DOHH2 (cell line): Measurements from ENCODE around the gene AR.

Source experiments
- H3F3A ChIP-seq: fragments of 200-600 bp; sonication (generic), shearing (Covaris generic); 2 replicates; pipeline ENCODE4 v1.6.0; 2016; ENCODE audit warnings: antibody characterized with exemption, mild to moderate bottlenecking; ENCODE audit not compliant: control insufficient read depth, insufficient read depth
- H3K27ac ChIP-seq: fragments of 200-600 bp; sonication (generic); 2 replicates; pipeline ENCODE4 v1.5.1; 2014; ENCODE audit warnings: low read depth, mild to moderate bottlenecking, low read length, moderate library complexity
- H3K27me3 ChIP-seq: fragments of 200-600 bp; sonication (generic); 2 replicates; pipeline ENCODE4 v1.6.1; 2014; ENCODE audit warnings: mild to moderate bottlenecking, low read length, mixed read lengths; ENCODE audit not compliant: control insufficient read depth
- H3K36me3 ChIP-seq: fragments of 200-600 bp; sonication (generic); 2 replicates; pipeline ENCODE4 v1.6.1; 2014; ENCODE audit warnings: mild to moderate bottlenecking, low read length, moderate library complexity, mixed read lengths; ENCODE audit not compliant: control insufficient read depth
- H3K4me1 ChIP-seq: fragments of 200-600 bp; sonication (generic); 2 replicates; pipeline ENCODE4 v1.6.1; 2014; ENCODE audit warnings: mild to moderate bottlenecking, low read length, mixed read lengths; ENCODE audit not compliant: control insufficient read depth
- H3K4me2 ChIP-seq: fragments of 200-600 bp; sonication (generic); 2 replicates; pipeline ENCODE4 v1.6.0; 2014; ENCODE audit warnings: mild to moderate bottlenecking, low read length, moderate library complexity
- H3K4me3 ChIP-seq: fragments of 200-600 bp; sonication (generic); 2 replicates; pipeline ENCODE4 v1.5.1; 2014; ENCODE audit warnings: mild to moderate bottlenecking, low read length, mixed read lengths
- H3K79me2 ChIP-seq: fragments of 200-600 bp; sonication (generic); 2 replicates; pipeline ENCODE4 v1.6.1; 2014; ENCODE audit warnings: mild to moderate bottlenecking, low read length, mixed read lengths; ENCODE audit not compliant: control insufficient read depth
- H3K9me2 ChIP-seq: fragments of 200-600 bp; sonication (generic); replicated peaks from 2 replicates; pipeline ENCODE4 v1.6.1; 2014; ENCODE audit warnings: mild to moderate bottlenecking, low read length, mixed read lengths; ENCODE audit not compliant: control insufficient read depth
- H3K9me3 ChIP-seq: fragments of 200-600 bp; sonication (generic); 2 replicates; pipeline ENCODE4 v1.6.1; 2014; ENCODE audit warnings: antibody characterized with exemption, low read length, mixed read lengths; ENCODE audit not compliant: control insufficient read depth, insufficient read depth
- H4K20me1 ChIP-seq: fragments of 200-600 bp; sonication (generic); 2 replicates; pipeline ENCODE4 v1.6.0; 2014; ENCODE audit warnings: low read depth, mild to moderate bottlenecking, antibody characterized with exemption, low read length, moderate library complexity; ENCODE audit not compliant: control insufficient read depth, insufficient read depth
- CTCF ChIP-seq: fragments of 200-600 bp; sonication (generic); IDR thresholded peaks from one replicate; pipeline ENCODE4 v1.5.1; 2014; ENCODE audit warnings: antibody characterized with exemption, mild to moderate bottlenecking, low read depth, low read length; ENCODE audit not compliant: poor library complexity, severe bottlenecking
- EZH2phosphoT487 ChIP-seq: fragments of 200-600 bp; sonication (generic); IDR thresholded peaks from 2 replicates; pipeline ENCODE4 v1.6.1; 2017; ENCODE audit warnings: borderline replicate concordance, mild to moderate bottlenecking, antibody characterized with exemption, low read length, moderate library complexity, mixed read lengths

Gene AR

GRCh38 chrX:67613996-67614395 lies 70.2 kb downstream of the AR start:
- Histone ChIP-seq H3F3A (no peaks in the 10 kb centered on the region), H3K27ac (no peak overlapping the region), H3K27me3 (no peaks in the 10 kb centered on the region), H3K36me3 (no peaks in the 10 kb centered on the region), H4K20me1 (no peaks in the 10 kb centered on the region), H3K9me2 (no peaks in the 10 kb centered on the region), H3K79me2 (no peaks in the 10 kb centered on the region), H3K9me3 (no peaks in the 10 kb centered on the region), H3K4me2 (no peak overlapping the region), H3K4me1 (no peaks in the 10 kb centered on the region), H3K4me3 (no peak overlapping the region)
- TF ChIP-seq EZH2phosphoT487 (no peak), CTCF (no peak)

- Histone ChIP-seq H3K79me2 (no peaks in the 10 kb centered on the region), H4K20me1 (no peaks in the 10 kb centered on the region), H3K27ac (no peak overlapping the region), H3K4me1 (no peaks in the 10 kb centered on the region), H3K9me3 (no peaks in the 10 kb centered on the region), H3F3A (no peaks in the 10 kb centered on the region), H3K27me3 (no peaks in the 10 kb centered on the region), H3K4me2 (no peak overlapping the region), H3K9me2 (no peaks in the 10 kb centered on the region), H3K4me3 (no peak overlapping the region), H3K36me3 (no peaks in the 10 kb centered on the region)
- no peak for TF ChIP-seq EZH2phosphoT487
- TF ChIP-seq CTCF, result no peak
Observed at GRCh38 chrX:67614423-67614822, 70.6 kb downstream of the AR start.

- Histone ChIP-seq H3K9me2 (no peaks in the 10 kb centered on the region), H3F3A (no peaks in the 10 kb centered on the region), H4K20me1 (no peaks in the 10 kb centered on the region), H3K4me3 (no peak overlapping the region), H3K79me2 (no peaks in the 10 kb centered on the region), H3K4me1 (no peaks in the 10 kb centered on the region), H3K36me3 (no peaks in the 10 kb centered on the region), H3K27me3 (no peaks in the 10 kb centered on the region), H3K27ac (no peak overlapping the region), H3K9me3 (no peaks in the 10 kb centered on the region), H3K4me2 (no peak overlapping the region)
- TF ChIP-seq CTCF (no peak), EZH2phosphoT487 (no peak)
Observed at GRCh38 chrX:67619253-67619652, 75.4 kb downstream of the AR start.

GRCh38 chrX:67622053-67622585 lies 78.3 kb downstream of the AR start:
- Histone ChIP-seq H3K4me3 (no peak overlapping the region), H3K9me3 (no peaks in the 10 kb centered on the region), H4K20me1 (no peaks in the 10 kb centered on the region), H3K36me3 (no peaks in the 10 kb centered on the region), H3K79me2 (no peaks in the 10 kb centered on the region), H3F3A (no peaks in the 10 kb centered on the region), H3K4me2 (no peak overlapping the region), H3K9me2 (no peaks in the 10 kb centered on the region), H3K4me1 (no peaks in the 10 kb centered on the region), H3K27ac (no peak overlapping the region), H3K27me3 (no peaks in the 10 kb centered on the region)
- TF ChIP-seq EZH2phosphoT487, result no peak
- no peak for TF ChIP-seq CTCF
